GM18870 (cell line): ENCODE data around the gene BTRC.

ENCODE experiments used
- ATAC-seq: cut with Tn5 transposase; IDR thresholded peaks from one replicate; pipeline ENCODE4 v1.9.1; 2021; ENCODE audit warnings: moderate library complexity; ENCODE audit not compliant: unreplicated experiment

Gene BTRC

GRCh38 chr10:101564490-101564991, 210.6 kb downstream of the BTRC start:
- no peak for ATAC-seq

GRCh38 chr10:101565370-101565900, 211.5 kb downstream of the BTRC start:
- no peak for ATAC-seq

- no peak for ATAC-seq
These were observed 212.0 kb downstream of the BTRC start for GRCh38 chr10:101565936-101566332.

- no peak for ATAC-seq
These were observed 212.6 kb downstream of the BTRC start for GRCh38 chr10:101566333-101567164.

GRCh38 chr10:101567165-101568006, 213.4 kb downstream of the BTRC start:
- no peak for ATAC-seq

- no peak for ATAC-seq
These were observed 214.2 kb downstream of the BTRC start for GRCh38 chr10:101568054-101568745.

- ATAC-seq, result no peak
These were observed 215.3 kb downstream of the BTRC start for GRCh38 chr10:101569323-101569621.

GRCh38 chr10:101569622-101570427, 215.9 kb downstream of the BTRC start:
- ATAC-seq, result no peak

- no peak for ATAC-seq
These were observed 216.7 kb downstream of the BTRC start for GRCh38 chr10:101570428-101571270.

- ATAC-seq, result no peak
These were observed 217.4 kb downstream of the BTRC start for GRCh38 chr10:101571271-101571925.

GRCh38 chr10:101572126-101572525, 218.2 kb downstream of the BTRC start:
- ATAC-seq, result no peak

GRCh38 chr10:101572785-101573184, 218.8 kb downstream of the BTRC start:
- no peak for ATAC-seq

GRCh38 chr10:101573885-101574753, 220.2 kb downstream of the BTRC start:
- no peak for ATAC-seq

- ATAC-seq, result no peak
These were observed 221.1 kb downstream of the BTRC start for GRCh38 chr10:101575091-101575490.

- no peak for ATAC-seq
These were observed 221.7 kb downstream of the BTRC start for GRCh38 chr10:101575580-101576210.

- ATAC-seq, result no peak
These were observed 222.4 kb downstream of the BTRC start for GRCh38 chr10:101576211-101576863.
